RWPE1 (cell line): ENCODE measurements around the gene NRXN3.

ENCODE experiments used
- CTCF ChIA-PET: fragments of 350-600 bp; sonication (Branson Sonifier 250); formaldehyde crosslinking; extraction: SDS; loops from one replicate; lab custom pipeline; 2021; lab: Yijun Ruan, JAX
- POLR2A ChIA-PET: fragments of 400-600 bp; formaldehyde crosslinking; extraction: SDS; loops from one replicate; lab custom pipeline; 2020; ENCODE audit warnings: antibody characterized with exemption; ENCODE audit not compliant: low non-redundant PET; lab: Yijun Ruan, JAX
- DNase-seq: peaks from one replicate; pipeline ENCODE4 v3.0.0; 2012; ENCODE audit warnings: low spot score
- H3K27ac ChIP-seq: fragments of 450-650 bp; 2 replicates; pipeline ENCODE4 v1.5.1; 2017
- CTCF ChIP-seq: fragments of 450-650 bp; conservative IDR thresholded peaks from 2 replicates; pipeline ENCODE4 v1.5.1; 2017; ENCODE audit warnings: low read depth, mild to moderate bottlenecking

The NRXN3 gene

GRCh38 chr14:78631551-78631950, 461.4 kb downstream of the NRXN3 start:
- CTCF ChIA-PET: no interaction called here
- POLR2A ChIA-PET: no interaction called here
- H3K27ac ChIP-seq: no peak overlapping the region
- DNase-seq: no peak
- no peak for TF ChIP-seq CTCF

DNA sequence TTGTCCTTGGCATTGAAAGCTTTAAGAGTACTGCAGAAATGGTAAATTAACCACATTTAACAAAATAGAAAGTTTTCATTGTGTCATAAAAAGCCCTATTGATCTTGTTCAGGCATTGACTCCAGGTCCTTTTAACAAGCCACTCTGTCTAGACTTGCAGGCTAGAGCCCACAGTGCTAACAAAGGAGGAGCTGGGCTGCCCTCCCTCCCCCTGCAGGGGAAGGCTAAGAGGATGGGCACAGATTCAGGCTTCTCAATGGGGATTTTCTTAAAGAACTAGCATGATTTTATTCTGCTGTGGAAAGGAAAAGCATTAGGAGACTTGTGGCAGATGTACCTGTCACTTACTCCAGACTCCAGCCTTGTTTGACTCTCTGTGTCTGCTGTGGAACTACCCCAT, 463.6 kb downstream of the NRXN3 start:
- no peak overlapping the region for H3K27ac ChIP-seq
- no peak for TF ChIP-seq CTCF
- no peak for DNase-seq
- ChIA-PET CTCF (no interaction called here), POLR2A (no interaction called here)

GRCh38 chr14:78637489-78637888, 467.3 kb downstream of the NRXN3 start:
- no peak for TF ChIP-seq CTCF
- no peak overlapping the region for H3K27ac ChIP-seq
- ChIA-PET POLR2A (no interaction called here), CTCF (interaction anchor here (0.6 kb wide), 1 partner anchor 350 kb away, joined by 4 read pairs; no protein-coding TSS in a partner anchor)
- no peak for DNase-seq

DNA sequence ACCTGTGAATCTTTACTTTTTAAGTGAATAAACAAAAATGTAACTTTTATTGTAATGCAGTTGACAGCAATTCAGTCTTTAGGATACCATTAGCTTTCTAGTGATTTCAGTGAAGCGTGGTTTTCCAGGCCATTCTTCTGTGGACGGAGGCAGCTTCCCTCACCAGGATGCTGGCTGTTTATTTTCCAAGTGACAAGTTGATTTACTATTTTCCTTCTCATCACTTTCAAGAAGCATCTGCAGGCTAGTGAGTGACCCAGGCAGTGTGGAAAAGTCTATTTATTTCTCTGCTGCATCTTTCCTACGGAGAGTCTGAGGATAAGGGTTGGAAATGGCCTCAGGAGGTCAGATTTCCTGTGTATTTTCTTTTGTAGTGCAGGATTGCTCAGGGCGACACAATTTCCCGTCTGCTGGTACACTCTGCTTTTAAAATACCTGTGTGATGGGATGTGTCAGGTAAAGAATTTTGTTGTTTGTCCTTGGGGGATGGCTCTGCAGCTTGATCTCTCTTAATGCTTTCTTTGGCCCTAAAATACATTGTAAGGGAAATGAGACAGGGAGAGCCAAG, 467.8 kb downstream of the NRXN3 start:
- ChIA-PET CTCF (interaction anchor here (0.5 kb wide), 1 partner anchor 1247 kb away, joined by 3 read pairs; no protein-coding TSS in a partner anchor), POLR2A (no interaction called here)
- no peak for TF ChIP-seq CTCF
- no peak overlapping the region for H3K27ac ChIP-seq
- no peak for DNase-seq

GRCh38 chr14:78638926-78639325, 468.8 kb downstream of the NRXN3 start:
- H3K27ac ChIP-seq: no peak overlapping the region
- no peak for TF ChIP-seq CTCF
- CTCF ChIA-PET: no interaction called here
- DNase-seq: no peak
- POLR2A ChIA-PET: no interaction called here

DNA sequence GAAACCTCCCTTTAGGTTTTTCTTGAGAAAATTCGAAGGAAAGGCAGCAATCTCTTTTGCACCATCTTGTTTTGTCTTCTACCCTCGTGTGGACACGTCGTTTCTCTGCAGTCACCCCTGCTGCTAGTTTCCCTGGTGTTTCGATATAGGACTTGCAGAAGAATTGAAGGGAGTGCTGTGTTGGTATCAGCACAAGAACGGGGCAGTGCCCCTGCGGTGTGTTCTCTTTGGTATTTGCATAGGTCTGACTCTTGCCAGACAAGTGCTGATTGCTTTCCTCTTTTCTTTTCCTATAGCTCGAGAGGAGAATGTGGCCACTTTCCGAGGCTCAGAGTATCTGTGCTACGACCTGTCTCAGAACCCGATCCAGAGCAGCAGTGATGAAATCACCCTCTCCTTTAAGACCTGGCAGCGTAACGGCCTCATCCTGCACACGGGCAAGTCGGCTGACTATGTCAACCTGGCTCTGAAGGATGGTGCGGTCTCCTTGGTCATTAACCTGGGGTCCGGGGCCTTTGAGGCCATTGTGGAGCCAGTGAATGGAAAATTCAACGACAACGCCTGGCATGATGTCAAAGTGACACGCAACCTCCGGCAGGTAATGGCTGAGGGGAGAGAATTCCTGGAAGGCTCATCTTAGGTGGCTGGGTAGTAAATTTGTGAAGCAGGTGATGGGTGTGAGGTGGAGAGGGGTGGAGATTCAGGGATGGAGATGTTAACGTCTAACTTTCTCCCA, 474.8 kb downstream of the NRXN3 start:
- ChIA-PET POLR2A (no interaction called here), CTCF (no interaction called here)
- H3K27ac ChIP-seq: no peak overlapping the region
- TF ChIP-seq CTCF: no peak
- DNase-seq: no peak
